KMS-11 (cell line): ENCODE results near the gene CCR6.

Experiments used
- H2AFZ ChIP-seq: fragments of 200-600 bp; sonication (generic); 2 replicates; pipeline ENCODE4 v1.6.1; 2016; ENCODE audit warnings: antibody characterized with exemption, mixed run types, low read depth
- H3K27ac ChIP-seq: fragments of 200-600 bp; sonication (generic); 2 replicates; pipeline ENCODE4 v1.6.1; 2016; ENCODE audit warnings: mild to moderate bottlenecking, mixed run types
- H3K27me3 ChIP-seq: fragments of 200-600 bp; sonication (generic); 2 replicates; pipeline ENCODE4 v1.6.1; 2017; ENCODE audit warnings: mild to moderate bottlenecking, low read depth, mixed run types, moderate library complexity; ENCODE audit not compliant: insufficient read depth
- H3K36me3 ChIP-seq: fragments of 200-600 bp; sonication (generic); 2 replicates; pipeline ENCODE4 v1.6.1; 2017; ENCODE audit warnings: mild to moderate bottlenecking, mixed run types; ENCODE audit not compliant: insufficient read depth
- H3K4me1 ChIP-seq: fragments of 200-600 bp; sonication (generic); 2 replicates; pipeline ENCODE4 v1.6.1; 2016; ENCODE audit warnings: mild to moderate bottlenecking, low read depth, mixed run types; ENCODE audit not compliant: poor library complexity, severe bottlenecking
- H3K4me2 ChIP-seq: fragments of 200-600 bp; sonication (generic); 2 replicates; pipeline ENCODE4 v1.7.0; 2016; ENCODE audit warnings: mild to moderate bottlenecking, mixed run types
- H3K4me3 ChIP-seq: fragments of 200-600 bp; sonication (generic); IDR thresholded peaks from 2 replicates; pipeline ENCODE4 v1.6.1; 2017; ENCODE audit warnings: low read depth, low read length, mixed read lengths; ENCODE audit not compliant: insufficient read depth
- H3K79me2 ChIP-seq: fragments of 200-600 bp; sonication (generic); 2 replicates; pipeline ENCODE4 v1.6.1; 2016; ENCODE audit warnings: low read depth, mixed run types; ENCODE audit not compliant: insufficient read depth
- H3K9ac ChIP-seq: fragments of 200-600 bp; sonication (generic); 2 replicates; pipeline ENCODE4 v1.6.1; 2016; ENCODE audit warnings: mild to moderate bottlenecking, mixed run types
- H4K20me1 ChIP-seq: fragments of 200-600 bp; sonication (generic); 2 replicates; pipeline ENCODE4 v1.6.1; 2016; ENCODE audit warnings: mild to moderate bottlenecking, mixed run types; ENCODE audit not compliant: insufficient read depth
- TF ChIP-seq, protein P1 (sequence below): fragments of 200-600 bp; sonication (generic); conservative IDR thresholded peaks from 2 replicates; pipeline ENCODE4 v1.6.1; 2017; ENCODE audit warnings: low read depth, mild to moderate bottlenecking, antibody characterized with exemption, low read length, moderate library complexity, mixed read lengths

Gene CCR6

DNA sequence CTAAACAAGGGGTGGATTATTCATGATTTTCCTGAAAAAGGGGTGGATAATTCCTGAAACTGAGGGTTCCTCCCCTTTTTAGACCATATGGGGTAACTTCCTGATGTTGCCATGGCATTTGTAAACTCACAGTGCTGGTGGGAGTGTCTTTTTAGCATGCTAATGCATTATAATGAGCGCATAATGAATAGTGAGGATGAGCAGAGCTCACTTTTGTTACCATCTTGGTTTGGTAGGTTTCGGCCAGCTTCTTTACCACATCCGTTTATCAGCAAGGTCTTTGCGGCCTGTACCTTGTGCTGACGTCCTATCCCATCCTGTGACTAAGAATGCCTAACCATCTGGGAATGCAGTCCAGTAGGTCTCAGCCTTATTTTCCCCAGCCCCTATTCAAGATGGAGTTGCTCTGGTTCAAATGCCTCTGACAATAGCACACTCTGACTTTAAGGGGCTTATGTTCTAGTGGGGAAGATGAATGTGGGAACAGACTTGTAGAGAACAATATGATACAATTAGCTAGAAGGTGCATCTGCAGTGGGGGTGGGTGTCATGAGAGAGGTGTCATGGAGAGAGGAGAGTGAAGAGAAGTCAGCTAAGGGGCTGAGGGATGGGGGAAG lies 39.1 kb downstream of the CCR6 start:
- Histone ChIP-seq H3K9ac (no peak overlapping the region), H3K27ac (no peak overlapping the region), H3K27me3 (no peaks in the 10 kb centered on the region), H3K4me2 (no peak overlapping the region), H2AFZ (no peak overlapping the region), H3K36me3 (no peaks in the 10 kb centered on the region), H3K4me1 (no peaks in the 10 kb centered on the region), H3K79me2 (no peaks in the 10 kb centered on the region), H3K4me3 (no peak overlapping the region), H4K20me1 (no peaks in the 10 kb centered on the region)
- TF ChIP-seq, protein P1, sequence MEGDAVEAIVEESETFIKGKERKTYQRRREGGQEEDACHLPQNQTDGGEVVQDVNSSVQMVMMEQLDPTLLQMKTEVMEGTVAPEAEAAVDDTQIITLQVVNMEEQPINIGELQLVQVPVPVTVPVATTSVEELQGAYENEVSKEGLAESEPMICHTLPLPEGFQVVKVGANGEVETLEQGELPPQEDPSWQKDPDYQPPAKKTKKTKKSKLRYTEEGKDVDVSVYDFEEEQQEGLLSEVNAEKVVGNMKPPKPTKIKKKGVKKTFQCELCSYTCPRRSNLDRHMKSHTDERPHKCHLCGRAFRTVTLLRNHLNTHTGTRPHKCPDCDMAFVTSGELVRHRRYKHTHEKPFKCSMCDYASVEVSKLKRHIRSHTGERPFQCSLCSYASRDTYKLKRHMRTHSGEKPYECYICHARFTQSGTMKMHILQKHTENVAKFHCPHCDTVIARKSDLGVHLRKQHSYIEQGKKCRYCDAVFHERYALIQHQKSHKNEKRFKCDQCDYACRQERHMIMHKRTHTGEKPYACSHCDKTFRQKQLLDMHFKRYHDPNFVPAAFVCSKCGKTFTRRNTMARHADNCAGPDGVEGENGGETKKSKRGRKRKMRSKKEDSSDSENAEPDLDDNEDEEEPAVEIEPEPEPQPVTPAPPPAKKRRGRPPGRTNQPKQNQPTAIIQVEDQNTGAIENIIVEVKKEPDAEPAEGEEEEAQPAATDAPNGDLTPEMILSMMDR, result no peak

DNA sequence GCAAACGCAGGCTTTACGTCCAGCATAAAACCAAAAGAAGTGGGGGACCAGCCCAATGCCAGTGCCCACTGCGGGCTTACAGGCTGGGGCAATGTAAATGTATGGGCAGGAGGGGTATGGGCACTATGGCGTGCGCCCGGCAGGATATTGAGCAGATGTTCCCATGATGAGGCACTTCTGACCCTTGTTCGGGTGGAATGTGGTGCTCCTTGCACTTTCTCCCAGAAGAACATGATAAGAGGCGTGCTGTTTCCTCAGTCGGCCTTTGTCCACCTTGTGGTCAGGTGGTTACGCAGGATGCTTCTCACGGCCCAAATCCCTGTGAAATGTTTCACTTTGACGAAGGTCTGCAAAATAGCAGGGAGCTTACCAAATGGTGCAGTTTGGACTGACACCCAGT lies 39.7 kb downstream of the CCR6 start:
- Histone ChIP-seq H3K4me2 (no peak overlapping the region), H4K20me1 (no peaks in the 10 kb centered on the region), H3K27me3 (no peaks in the 10 kb centered on the region), H3K36me3 (no peaks in the 10 kb centered on the region), H3K4me1 (no peaks in the 10 kb centered on the region), H3K9ac (no peak overlapping the region), H3K27ac (no peak overlapping the region), H2AFZ (no peak overlapping the region), H3K79me2 (no peaks in the 10 kb centered on the region), H3K4me3 (no peak overlapping the region)
- TF ChIP-seq, protein P1, result no peak

DNA sequence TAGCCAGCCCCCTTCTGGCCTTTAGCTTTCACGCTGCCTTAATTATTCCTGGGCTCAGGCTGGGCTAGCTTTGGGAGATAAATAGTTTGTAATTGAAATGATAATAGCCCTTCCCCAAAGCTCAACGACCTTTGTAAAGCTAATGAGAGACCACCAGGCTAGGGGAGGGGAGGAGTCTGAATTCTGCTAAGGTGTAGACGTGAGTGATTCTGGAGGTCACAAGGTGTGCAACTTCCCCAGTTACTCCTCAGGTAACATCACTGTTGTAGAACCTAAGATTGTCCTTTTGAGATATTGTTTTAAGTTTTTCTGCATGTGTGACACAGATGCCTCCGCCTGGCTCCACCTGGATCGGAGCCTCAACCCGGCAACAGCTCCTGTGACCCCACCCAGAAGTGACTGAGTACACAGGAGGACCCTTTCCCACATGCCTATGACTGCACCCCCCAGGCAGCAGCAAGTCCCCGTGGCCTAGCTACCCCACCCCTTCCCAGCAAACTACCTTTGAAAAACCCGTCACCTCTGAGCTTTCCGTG lies 40.6 kb downstream of the CCR6 start:
- Histone ChIP-seq H4K20me1 (no peaks in the 10 kb centered on the region), H2AFZ (no peak overlapping the region), H3K4me3 (no peak overlapping the region), H3K9ac (no peak overlapping the region), H3K27ac (no peak overlapping the region), H3K36me3 (no peaks in the 10 kb centered on the region), H3K4me1 (no peaks in the 10 kb centered on the region), H3K79me2 (no peaks in the 10 kb centered on the region), H3K4me2 (no peak overlapping the region), H3K27me3 (no peaks in the 10 kb centered on the region)
- TF ChIP-seq, protein P1, result no peak

DNA sequence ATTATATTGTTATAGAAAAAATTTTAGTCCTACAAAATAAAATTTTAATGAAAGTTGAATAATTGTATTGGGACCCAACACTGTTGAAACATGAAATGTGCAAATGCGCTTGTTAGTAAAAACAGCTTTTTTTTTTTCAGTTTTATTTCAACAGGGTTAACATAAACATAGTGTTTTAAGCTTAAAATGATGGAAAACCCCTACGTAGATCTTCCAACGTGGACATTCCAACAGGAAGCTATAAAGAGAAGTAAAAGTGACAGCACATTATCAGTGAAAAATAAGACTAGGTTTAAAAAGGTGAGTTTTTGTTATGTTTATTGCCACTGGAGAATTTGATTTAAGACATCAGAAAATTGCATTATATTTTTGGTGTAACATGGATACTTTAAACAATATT lies 41.4 kb downstream of the CCR6 start:
- Histone ChIP-seq H3K4me2 (no peak overlapping the region), H3K79me2 (no peaks in the 10 kb centered on the region), H3K27me3 (no peaks in the 10 kb centered on the region), H3K9ac (no peak overlapping the region), H3K4me1 (no peaks in the 10 kb centered on the region), H2AFZ (no peak overlapping the region), H3K4me3 (no peak overlapping the region), H3K27ac (no peak overlapping the region), H3K36me3 (no peaks in the 10 kb centered on the region), H4K20me1 (no peaks in the 10 kb centered on the region)
- TF ChIP-seq, protein P1, result no peak
